CD4-positive, alpha-beta memory T cell (primary cell): Measurements from ENCODE around the gene CXCL13. TPM values are rescaled to one million over a fixed set of nuclear protein-coding genes. Genes with fewer than 3 reads are reported as not detected.
"Not testable (repeated sequence)": the region's sequence is repeated elsewhere in the genome, so short reads cannot be mapped to it uniquely, and the experiment has no call there.

Experiments
- CTCF ChIA-PET: fragments of 350-600 bp; sonication (Branson Sonifier 250); formaldehyde crosslinking; loops from one replicate; lab custom pipeline; 2021; ENCODE audit warnings: inconsistent platforms; ENCODE audit not compliant: partially characterized antibody; lab: Charles Lee
- POLR2A ChIA-PET: fragments of 350-600 bp; sonication (Branson Sonifier 250); formaldehyde crosslinking; loops from one replicate; lab custom pipeline; 2021; ENCODE audit not compliant: partially characterized antibody; lab: Charles Lee
- DNase-seq, 5 donors: peaks; one replicate each; pipeline versions ENCODE4 v3.0.0 to v3.0.0-alpha.2; 2020 to 2022; ENCODE audit warnings: mixed read lengths in 1 of 5
- H3K27ac ChIP-seq: one replicate; pipeline ENCODE4 v1.7.0; 2013; ENCODE audit warnings: low read depth, low read length
- H3K27me3 ChIP-seq: 2 replicates; pipeline ENCODE4 v1.7.0; 2013; ENCODE audit warnings: mild to moderate bottlenecking, low read length, moderate library complexity; ENCODE audit not compliant: insufficient read depth
- H3K36me3 ChIP-seq: 2 replicates; pipeline ENCODE4 v1.7.0; 2013; ENCODE audit warnings: mild to moderate bottlenecking, low read length, moderate library complexity; ENCODE audit not compliant: insufficient read depth
- H3K4me1 ChIP-seq: 2 replicates; pipeline ENCODE4 v1.7.0; 2013; ENCODE audit warnings: mild to moderate bottlenecking, low read length, moderate library complexity; ENCODE audit not compliant: insufficient read depth
- H3K4me3 ChIP-seq, 2 donors: one replicate each; pipeline ENCODE4 v1.7.0; 2013; ENCODE audit warnings: low read length in 2 of 2, mild to moderate bottlenecking in 1 of 2
- H3K9me3 ChIP-seq, 2 donors: one replicate each; pipeline ENCODE4 v1.7.0; 2013; ENCODE audit warnings: low read length in 2 of 2, control low read depth in 1 of 2; ENCODE audit not compliant: control insufficient read depth in 1 of 2
- H3K27ac Mint-ChIP-seq, 7 donors: one replicate each; pipeline ENCODE4 v1.8.0; 2020 to 2021; ENCODE audit warnings: mixed read lengths in 7 of 7, mild to moderate bottlenecking in 6 of 7, inconsistent platforms in 3 of 7, moderate library complexity in 3 of 7
- H3K27me3 Mint-ChIP-seq, 2 donors: one replicate each; pipeline ENCODE4 v1.8.0; 2020 to 2021; ENCODE audit warnings: mixed read lengths in 2 of 2
- H3K36me3 Mint-ChIP-seq, 2 donors: one replicate each; pipeline ENCODE4 v1.8.0; 2020 to 2021; ENCODE audit warnings: mixed read lengths in 2 of 2, inconsistent platforms in 1 of 2, mild to moderate bottlenecking in 1 of 2
- H3K4me1 Mint-ChIP-seq, 4 donors: one replicate each; pipeline ENCODE4 v1.8.0; 2020 to 2021; ENCODE audit warnings: mixed read lengths in 4 of 4, mild to moderate bottlenecking in 1 of 4
- H3K4me3 Mint-ChIP-seq, 8 donors: one replicate each; pipeline ENCODE4 v1.8.0; 2020 to 2021; ENCODE audit warnings: mixed read lengths in 8 of 8, mild to moderate bottlenecking in 7 of 8, moderate library complexity in 6 of 8, inconsistent platforms in 3 of 8
- H3K9me3 Mint-ChIP-seq, 8 donors: one replicate each; pipeline ENCODE4 v1.8.0; 2020 to 2021; ENCODE audit warnings: mixed read lengths in 8 of 8, mild to moderate bottlenecking in 5 of 8, inconsistent platforms in 3 of 8, moderate library complexity in 1 of 8
- intact Hi-C: fragments of 100-400 bp; cut with micrococcal nuclease; formaldehyde crosslinking; loops from one replicate; pipeline ENCODE4 v1.15.1; 2023
- polyA plus RNA-seq, 2 donors: library from polyadenylated mRNA; unstranded; fragments of 300-500 nt; fragmentation: Illumina TruSeq; gene quantifications; one replicate each; pipeline ENCODE4 v1.2.3, GENCODE V29; 2021
- total RNA-seq, 2 experiments: library from RNA; stranded (reverse); gene quantifications; one replicate each; pipeline ENCODE4 v1.2.3, GENCODE V29; 2021

CXCL13 gene, protein sequence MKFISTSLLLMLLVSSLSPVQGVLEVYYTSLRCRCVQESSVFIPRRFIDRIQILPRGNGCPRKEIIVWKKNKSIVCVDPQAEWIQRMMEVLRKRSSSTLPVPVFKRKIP
- total RNA-seq (not detected), polyA plus RNA-seq (under 1 TPM in 1 of 2 donors, not detected in 1; 0.60 TPM)

DNA sequence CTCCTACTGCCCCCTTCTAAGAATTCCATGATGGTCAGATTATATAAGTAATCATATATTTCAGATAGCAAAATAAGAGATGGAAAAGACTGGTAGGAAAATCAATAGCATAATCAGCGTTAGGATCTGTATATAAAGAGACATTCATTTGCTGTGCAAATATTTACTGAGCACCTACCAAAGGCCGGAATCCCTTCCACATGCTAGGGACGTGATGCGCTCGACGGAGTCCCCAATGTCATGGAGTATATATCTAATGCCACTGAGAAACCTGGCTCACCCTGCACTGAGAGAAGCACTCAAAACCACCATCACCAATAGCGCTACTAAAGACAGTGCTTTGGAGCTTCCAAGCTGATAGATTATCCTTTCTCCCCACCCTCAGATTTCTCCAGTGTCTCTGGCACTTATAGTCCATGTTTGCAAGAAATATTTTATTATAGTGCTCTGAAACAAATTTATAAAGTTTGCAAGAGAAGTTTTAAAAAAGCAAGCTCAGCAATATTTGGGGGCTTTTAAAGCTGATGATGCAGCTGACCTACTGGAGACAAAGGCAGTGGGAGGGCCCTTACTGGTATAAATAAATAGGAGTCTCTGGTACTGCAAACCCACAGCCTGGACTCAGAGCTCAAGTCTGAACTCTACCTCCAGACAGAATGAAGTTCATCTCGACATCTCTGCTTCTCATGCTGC is at the start of gene CXCL13:
CXCL13 (plus strand) TSS at position 611 of the 693 bp plus-strand sequence; CDS start at position 657, 46 bp downstream.
- intact Hi-C loops = no loop called here
- POLR2A ChIA-PET = no interaction called here

GRCh38 chr4:77560170-77560569 is 45.5 kb upstream of the CXCL13 start:
- no peaks in the 10 kb centered on the region for H3K4me1 ChIP-seq
- H3K4me3 Mint-ChIP-seq = no peak overlapping the region
- H3K9me3 Mint-ChIP-seq = peaks cover 2 to 6% (median 4%) of the 10 kb centered on the region in 8 donors
- ChIA-PET POLR2A (no interaction called here), CTCF (no interaction called here)
- no peak overlapping the region for H3K27ac Mint-ChIP-seq
- no peaks in the 10 kb centered on the region for H3K9me3 ChIP-seq
- H3K27me3 ChIP-seq = no peaks in the 10 kb centered on the region
- no peaks in the 10 kb centered on the region for H3K36me3 Mint-ChIP-seq
- intact Hi-C loops = no loop called here
- DNase-seq = no peak
- H3K4me1 Mint-ChIP-seq = no peaks in the 10 kb centered on the region
- H3K36me3 ChIP-seq = no peaks in the 10 kb centered on the region
- peaks cover 0 to 3% of the 10 kb centered on the region in 2 donors for H3K27me3 Mint-ChIP-seq
- no peak overlapping the region for H3K4me3 ChIP-seq
- H3K27ac ChIP-seq = no peak overlapping the region

More for the DNA sequence above, at the start of gene CXCL13:
- Histone ChIP-seq H3K9me3 (no peaks in the 10 kb centered on the region), H3K4me3 (no peak within 1 kb of the TSS), H3K27me3 (no peaks in the 10 kb centered on the region), H3K4me1 (no peaks in the 10 kb centered on the region), H3K27ac (no peak within 1 kb of the TSS), H3K36me3 (no peaks in the 10 kb centered on the region)
- H3K27me3 Mint-ChIP-seq = peaks cover 5 to 11% of the 10 kb centered on the region in 2 donors
- H3K4me3 Mint-ChIP-seq = no peak within 1 kb of the TSS
- CTCF ChIA-PET = interaction anchor here (1.1 to 2.1 kb wide), 5 partner anchors 9 to 16 kb away, joined by 4 to 7 read pairs (median 6); no protein-coding TSS in a partner anchor
- H3K36me3 Mint-ChIP-seq = no peaks in the 10 kb centered on the region
- H3K27ac Mint-ChIP-seq = no peak within 1 kb of the TSS
- H3K9me3 Mint-ChIP-seq = no peaks in the 10 kb centered on the region
- DNase-seq = no peak
- H3K4me1 Mint-ChIP-seq = peaks cover 0 to 4% (median 0%) of the 10 kb centered on the region in 4 donors

DNA sequence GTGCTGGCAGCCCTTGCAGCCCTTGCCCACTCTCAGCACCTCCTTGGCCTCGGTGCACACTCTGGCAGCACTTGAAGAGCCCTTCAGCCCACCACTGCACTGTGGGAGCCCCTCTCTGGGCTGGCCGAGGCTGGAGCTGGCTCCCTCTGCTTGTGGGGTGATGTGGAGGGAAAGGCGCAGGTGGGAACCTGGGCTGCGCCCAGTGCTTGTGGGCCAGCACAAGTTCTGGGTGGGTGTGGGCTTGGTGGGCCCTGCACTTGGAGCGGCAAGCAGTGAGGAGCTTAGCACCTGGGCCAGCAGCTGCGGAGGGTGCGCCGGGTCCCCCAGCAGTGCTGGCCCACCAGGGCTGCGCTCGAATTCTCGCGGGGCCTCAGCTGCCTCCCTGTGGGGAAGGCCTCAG is 43.9 kb upstream of the CXCL13 start:
- H3K27me3 ChIP-seq, H3K9me3 ChIP-seq, H3K36me3 Mint-ChIP-seq, H3K27me3 Mint-ChIP-seq, H3K4me3 ChIP-seq, CTCF ChIA-PET, H3K27ac Mint-ChIP-seq, H3K4me3 Mint-ChIP-seq, DNase-seq, POLR2A ChIA-PET, H3K4me1 Mint-ChIP-seq, intact Hi-C loops, H3K36me3 ChIP-seq, H3K9me3 Mint-ChIP-seq, H3K27ac ChIP-seq, H3K4me1 ChIP-seq: not testable (repeated sequence)

- peaks cover 0 to 1% (median 0%) of the 10 kb centered on the region in 4 donors for H3K4me1 Mint-ChIP-seq
- Histone ChIP-seq H3K36me3 (no peaks in the 10 kb centered on the region), H3K27ac (no peak overlapping the region), H3K4me1 (no peaks in the 10 kb centered on the region), H3K4me3 (no peak overlapping the region), H3K27me3 (no peaks in the 10 kb centered on the region), H3K9me3 (no peaks in the 10 kb centered on the region)
- CTCF ChIA-PET = interaction anchor here (1.0 kb wide), 1 partner anchor 37 kb away, joined by 3 read pairs; no protein-coding TSS in a partner anchor
- POLR2A ChIA-PET = no interaction called here
- H3K36me3 Mint-ChIP-seq = no peaks in the 10 kb centered on the region
- no peak overlapping the region for H3K4me3 Mint-ChIP-seq
- intact Hi-C loops = no loop called here
- DNase-seq = no peak
- peaks cover 6% of the 10 kb centered on the region in 2 donors for H3K27me3 Mint-ChIP-seq
- no peak overlapping the region for H3K27ac Mint-ChIP-seq
- H3K9me3 Mint-ChIP-seq = peaks cover 0 to 9% (median 0%) of the 10 kb centered on the region in 8 donors
Observed at GRCh38 chr4:77564231-77564630, 41.4 kb upstream of the CXCL13 start.

DNA sequence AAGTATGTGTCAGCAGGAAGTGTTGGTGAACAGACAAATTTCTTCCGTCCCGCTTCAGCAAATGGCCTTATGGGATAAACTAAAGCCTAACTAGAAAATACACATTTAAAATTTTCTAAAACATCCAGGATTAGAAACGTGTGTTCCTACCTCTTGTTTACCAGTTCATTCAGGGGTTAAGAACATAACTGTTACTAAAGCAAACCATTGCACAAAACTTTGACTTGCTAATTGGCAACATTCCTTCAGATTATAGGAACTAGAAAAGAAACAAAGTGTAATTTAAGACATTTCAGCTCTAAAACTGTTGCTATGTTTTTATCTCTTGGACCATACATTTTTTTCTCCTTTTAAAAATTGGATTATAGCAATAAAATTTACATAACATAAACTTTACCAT is 39.5 kb upstream of the CXCL13 start:
- H3K36me3 ChIP-seq = no peaks in the 10 kb centered on the region
- H3K27me3 Mint-ChIP-seq = peaks cover 6 to 11% of the 10 kb centered on the region in 2 donors
- intact Hi-C loops = no loop called here
- DNase-seq = no peak
- H3K4me1 ChIP-seq = no peaks in the 10 kb centered on the region
- H3K9me3 ChIP-seq = no peaks in the 10 kb centered on the region
- peaks cover 0 to 12% (median 4%) of the 10 kb centered on the region in 8 donors for H3K9me3 Mint-ChIP-seq
- no peak overlapping the region for H3K4me3 ChIP-seq
- H3K27me3 ChIP-seq = no peaks in the 10 kb centered on the region
- no peak overlapping the region for H3K4me3 Mint-ChIP-seq
- ChIA-PET CTCF (no interaction called here), POLR2A (no interaction called here)
- no peak overlapping the region for H3K27ac ChIP-seq
- H3K27ac Mint-ChIP-seq = no peak overlapping the region
- peaks cover 0 to 1% (median 0%) of the 10 kb centered on the region in 4 donors for H3K4me1 Mint-ChIP-seq
- no peaks in the 10 kb centered on the region for H3K36me3 Mint-ChIP-seq

- Histone ChIP-seq H3K4me3 (no peak overlapping the region), H3K9me3 (no peaks in the 10 kb centered on the region), H3K27ac (no peak overlapping the region), H3K36me3 (no peaks in the 10 kb centered on the region), H3K27me3 (no peaks in the 10 kb centered on the region), H3K4me1 (no peaks in the 10 kb centered on the region)
- H3K4me1 Mint-ChIP-seq = peaks cover 0 to 1% (median 0%) of the 10 kb centered on the region in 4 donors
- no peak overlapping the region for H3K4me3 Mint-ChIP-seq
- peaks cover 0 to 14% (median 5%) of the 10 kb centered on the region in 8 donors for H3K9me3 Mint-ChIP-seq
- peaks cover 7 to 11% of the 10 kb centered on the region in 2 donors for H3K27me3 Mint-ChIP-seq
- peak overlapping the region in 1 of 7 donors; percentile 38 for H3K27ac Mint-ChIP-seq
- H3K36me3 Mint-ChIP-seq = no peaks in the 10 kb centered on the region
- POLR2A ChIA-PET = no interaction called here
- DNase-seq = no peak
- intact Hi-C loops = no loop called here
- CTCF ChIA-PET = no interaction called here
Observed at GRCh38 chr4:77567549-77567948, 38.1 kb upstream of the CXCL13 start.

GRCh38 chr4:77570508-77571214 is 35.0 kb upstream of the CXCL13 start:
- H3K4me1 Mint-ChIP-seq, H3K4me1 ChIP-seq, POLR2A ChIA-PET, H3K27ac ChIP-seq, H3K9me3 ChIP-seq, H3K27ac Mint-ChIP-seq, intact Hi-C loops, H3K4me3 Mint-ChIP-seq, H3K36me3 ChIP-seq, CTCF ChIA-PET, DNase-seq, H3K27me3 ChIP-seq, H3K36me3 Mint-ChIP-seq, H3K4me3 ChIP-seq: not testable (repeated sequence)
- Mint-ChIP-seq H3K9me3 (peaks cover 0 to 17% (median 6%) of the 10 kb centered on the region in 8 donors), H3K27me3 (peaks cover 7 to 11% of the 10 kb centered on the region in 2 donors)
